Activated CD8-positive, alpha-beta memory T cell treated with anti-CD3 and anti-CD28 coated beads, Interleukin-2, amount 50 U/mL, for 24 hours (primary cell): ENCODE data around the gene PPP4R1.
"Not testable (repeated sequence)": the region's sequence is repeated elsewhere in the genome, so short reads cannot be mapped to it uniquely, and the experiment has no call there.

Experiments used
- DNase-seq: peaks from one replicate; pipeline ENCODE4 v3.0.0-alpha.2; 2020; ENCODE audit errors: extremely low read depth

Gene PPP4R1

DNA sequence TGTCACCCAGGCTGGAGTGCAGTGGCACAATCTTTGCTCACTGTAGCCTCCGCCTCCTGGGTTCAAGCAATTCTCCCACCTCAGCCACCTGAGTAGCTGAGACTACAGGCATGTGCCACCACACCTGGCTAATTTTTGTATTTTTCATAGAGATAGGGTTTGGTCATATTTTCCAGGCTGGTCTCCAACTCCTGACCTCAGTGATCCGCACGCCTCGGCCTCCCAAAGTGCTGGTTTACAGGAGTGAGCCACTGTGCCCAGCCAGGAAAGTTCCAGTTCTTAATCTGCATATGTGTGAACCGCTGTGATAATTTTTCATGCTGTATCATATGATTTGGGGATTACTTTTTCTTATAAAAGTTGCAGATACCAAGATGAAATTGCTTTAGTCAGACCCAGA is 14.6 kb upstream of the PPP4R1 start:
- DNase-seq: no peak

DNA sequence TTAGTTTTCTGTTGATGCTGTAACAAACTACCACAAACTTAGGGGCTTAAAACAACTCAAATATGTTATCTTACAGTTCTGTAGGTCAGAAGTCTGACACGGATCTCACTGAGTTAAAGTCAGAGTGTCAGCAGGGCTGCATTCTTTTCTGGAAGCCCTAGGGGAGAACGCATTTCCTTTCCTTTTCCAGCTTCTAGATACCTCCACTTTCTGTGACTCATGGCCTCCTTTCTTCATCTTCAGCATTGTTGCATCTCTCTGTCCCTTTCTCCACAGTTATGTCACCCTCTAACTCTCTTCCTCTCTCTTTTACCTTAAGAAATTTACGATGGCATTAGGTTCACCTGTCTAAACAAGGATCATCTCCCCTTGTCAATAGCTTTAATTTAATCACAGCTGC is 13.3 kb upstream of the PPP4R1 start:
- DNase-seq: no peak

DNA sequence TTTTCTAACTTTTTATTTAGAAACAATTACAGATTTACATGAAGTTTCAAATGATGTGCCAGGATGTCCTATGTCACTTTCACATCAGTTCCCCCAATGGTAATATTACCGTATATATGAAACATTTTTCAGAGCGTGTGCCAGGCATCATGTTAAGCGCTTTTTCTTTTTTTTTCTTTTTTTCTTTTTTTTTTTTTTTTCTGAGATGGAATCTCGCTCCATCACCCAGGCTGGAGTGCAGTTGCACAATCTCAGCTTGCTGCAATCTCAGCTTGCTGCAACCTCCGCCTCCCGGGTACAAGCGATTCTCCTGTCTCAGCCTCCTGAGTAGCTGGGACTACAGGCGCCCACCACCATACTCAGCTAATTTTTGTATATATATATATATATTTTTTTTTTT is 5.6 kb upstream of the PPP4R1 start:
- DNase-seq: no peak

DNA sequence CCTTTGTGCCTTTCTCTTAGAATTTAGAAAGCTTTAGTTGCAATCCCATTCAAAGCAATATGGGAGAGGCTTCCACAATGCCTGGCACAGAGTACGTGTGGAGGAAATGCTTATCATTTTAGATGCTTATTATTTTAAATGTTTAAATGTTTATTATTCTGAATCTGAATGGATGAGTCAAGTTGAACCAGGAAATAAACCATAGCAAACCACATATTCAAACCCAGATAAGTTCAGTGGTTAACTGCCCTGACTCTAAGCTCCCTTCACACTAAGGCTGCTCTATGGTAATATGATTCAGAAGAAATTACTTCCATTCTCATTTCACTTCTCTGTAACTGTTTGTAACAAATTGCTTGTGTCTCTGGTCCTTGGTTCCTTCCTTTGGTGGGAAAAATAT is 5.2 kb upstream of the PPP4R1 start:
- no peak for DNase-seq

DNA sequence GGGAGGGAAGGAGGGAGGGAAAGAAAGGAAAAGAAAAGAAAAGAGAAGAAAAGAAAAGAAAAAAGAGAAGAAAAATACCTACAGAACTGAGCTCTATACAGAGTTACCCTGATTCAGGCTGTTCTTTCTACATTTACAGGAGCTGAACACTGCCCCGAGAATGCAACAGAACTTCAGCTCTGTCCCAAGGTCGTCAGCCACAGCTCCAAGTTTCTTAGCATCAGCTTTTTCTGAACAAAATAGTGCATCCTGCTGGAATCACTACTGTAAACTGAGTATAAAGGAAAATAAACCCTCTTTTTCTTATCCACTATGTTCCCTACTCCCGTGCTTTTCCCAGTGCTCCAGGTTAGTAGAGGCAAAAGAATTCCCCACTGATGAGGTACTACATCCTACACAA is 4.7 kb upstream of the PPP4R1 start:
- DNase-seq: no peak

DNA sequence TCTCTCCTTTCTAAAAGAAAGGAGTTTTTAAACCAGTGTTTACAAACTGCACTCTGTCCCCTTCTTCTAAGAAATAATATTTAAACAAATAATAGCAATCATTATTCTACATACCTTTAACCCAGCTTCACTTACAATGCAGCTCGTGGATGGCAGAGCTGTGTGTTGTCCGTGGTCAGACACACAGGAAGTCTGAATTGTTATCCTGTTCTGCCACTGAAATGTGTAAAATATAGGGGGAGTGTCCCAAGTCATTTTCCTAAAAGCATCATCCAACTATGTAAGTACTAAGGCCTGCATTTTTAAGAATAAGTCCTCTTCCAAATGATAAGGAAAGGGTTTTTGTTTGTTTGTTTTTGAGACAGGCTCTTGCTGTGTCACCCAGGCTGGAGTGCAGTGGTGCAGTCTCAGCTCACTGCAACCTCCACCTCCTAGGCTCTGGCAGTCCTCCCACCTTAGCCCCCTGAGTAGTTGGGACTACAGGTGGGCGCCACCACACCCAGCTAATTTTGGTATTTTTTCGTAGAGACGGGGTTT is 2.7 kb upstream of the PPP4R1 start:
- no peak for DNase-seq

DNA sequence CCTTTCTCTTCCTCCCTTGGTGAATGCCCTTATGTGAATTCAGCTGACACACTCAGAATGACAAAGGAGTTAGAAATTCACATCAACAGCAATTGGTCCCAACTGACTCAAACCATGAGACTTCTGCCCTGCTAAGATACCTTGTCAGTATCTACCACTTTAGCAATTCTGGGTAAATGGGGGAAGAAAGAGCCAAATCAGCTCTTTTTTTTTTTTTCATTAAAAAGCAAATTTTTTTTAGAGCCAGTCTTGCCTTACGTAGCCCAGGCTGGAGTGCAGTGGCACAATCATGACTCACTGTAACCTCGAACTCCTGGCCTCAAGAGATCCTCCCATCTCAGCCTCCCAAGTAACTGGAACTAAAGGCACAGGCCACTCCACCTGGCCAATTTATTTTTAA is 1.7 kb upstream of the PPP4R1 start:
- no peak for DNase-seq

DNA sequence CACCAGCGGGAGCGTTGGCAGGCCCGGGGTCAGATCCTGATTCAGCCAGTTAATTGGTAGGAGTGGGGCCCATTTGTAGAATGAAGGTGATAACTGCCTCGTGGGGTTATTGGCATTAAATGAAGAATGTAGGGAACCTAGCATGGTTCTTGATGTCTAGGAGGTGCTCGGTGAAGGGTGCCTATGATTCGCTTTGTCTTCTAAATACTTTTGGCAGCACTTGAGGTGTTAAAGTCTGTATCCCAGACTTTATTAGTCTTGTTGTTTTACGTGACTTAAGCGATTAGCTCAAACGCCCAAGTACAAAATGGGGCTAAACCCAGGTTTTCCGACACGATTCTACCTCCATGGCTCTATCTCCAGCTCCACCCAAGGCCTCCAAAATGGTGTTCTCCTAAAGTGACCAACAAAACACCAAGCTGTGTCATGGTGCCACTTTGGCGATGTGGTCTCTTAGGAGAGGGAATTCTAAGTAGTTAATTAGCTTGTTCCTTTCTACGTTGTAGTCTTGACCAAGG is 980 bp upstream of the PPP4R1 start:
- DNase-seq: no peak

DNA sequence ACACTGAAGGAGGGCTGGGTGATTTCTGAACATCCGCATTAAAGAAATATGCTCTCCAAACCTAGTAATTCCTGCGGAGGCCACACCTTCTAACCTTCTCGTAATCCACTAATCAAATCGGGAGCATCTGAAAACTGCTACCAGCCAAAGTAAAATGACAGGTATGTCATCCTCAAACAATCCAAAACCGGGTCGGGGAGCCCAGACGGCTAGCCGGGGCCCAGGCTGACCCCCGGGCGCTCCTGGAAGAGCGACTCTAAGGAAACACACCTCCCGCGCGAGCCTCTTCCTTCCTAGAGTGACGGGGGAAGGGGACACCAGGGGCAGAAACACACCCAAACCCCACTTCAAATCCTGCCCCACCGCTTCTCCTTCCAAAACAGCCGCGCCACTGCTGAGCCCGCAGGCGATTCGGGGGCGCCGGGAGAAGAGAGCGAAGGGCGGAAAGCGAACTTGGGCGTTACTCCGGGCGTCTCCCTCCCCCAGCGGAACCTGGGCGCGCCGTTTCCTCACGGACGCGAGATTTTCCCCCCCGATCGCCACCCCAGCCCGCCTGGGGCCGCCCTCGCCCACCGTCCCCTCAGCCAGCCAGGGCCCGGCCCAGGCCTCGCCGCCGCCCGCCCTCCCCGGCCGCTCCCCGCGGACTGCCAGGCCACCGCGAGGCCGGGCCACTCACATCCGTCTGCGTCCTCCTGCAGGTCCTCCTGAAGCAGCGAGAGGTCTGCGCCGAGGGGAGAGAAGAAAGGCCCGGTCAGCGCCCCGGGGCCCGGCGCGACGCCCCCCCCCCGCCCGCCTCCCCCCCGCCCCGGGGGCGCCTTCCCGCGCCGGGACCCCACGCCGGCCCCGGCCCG is 584 bp downstream of the PPP4R1 start:
- DNase-seq: no peak

DNA sequence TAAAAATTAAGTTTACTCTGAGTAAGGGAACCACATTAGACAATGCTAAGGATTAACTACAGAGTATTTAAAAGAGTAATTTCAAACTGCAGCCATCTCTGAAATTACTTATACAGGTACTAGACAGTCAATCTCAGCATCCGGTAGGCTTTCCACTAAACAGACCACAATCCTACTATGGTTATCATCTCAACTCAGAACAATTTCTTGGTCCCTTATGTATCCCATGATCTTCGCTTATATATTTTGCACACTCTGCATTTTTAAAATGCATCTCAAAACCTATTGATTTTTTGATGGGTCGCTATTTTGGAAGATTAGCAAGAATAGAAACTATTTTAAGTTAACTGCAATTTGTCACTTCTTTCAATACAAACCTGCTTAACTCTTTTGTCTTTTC is 1.4 kb downstream of the PPP4R1 start:
- DNase-seq: no peak

DNA sequence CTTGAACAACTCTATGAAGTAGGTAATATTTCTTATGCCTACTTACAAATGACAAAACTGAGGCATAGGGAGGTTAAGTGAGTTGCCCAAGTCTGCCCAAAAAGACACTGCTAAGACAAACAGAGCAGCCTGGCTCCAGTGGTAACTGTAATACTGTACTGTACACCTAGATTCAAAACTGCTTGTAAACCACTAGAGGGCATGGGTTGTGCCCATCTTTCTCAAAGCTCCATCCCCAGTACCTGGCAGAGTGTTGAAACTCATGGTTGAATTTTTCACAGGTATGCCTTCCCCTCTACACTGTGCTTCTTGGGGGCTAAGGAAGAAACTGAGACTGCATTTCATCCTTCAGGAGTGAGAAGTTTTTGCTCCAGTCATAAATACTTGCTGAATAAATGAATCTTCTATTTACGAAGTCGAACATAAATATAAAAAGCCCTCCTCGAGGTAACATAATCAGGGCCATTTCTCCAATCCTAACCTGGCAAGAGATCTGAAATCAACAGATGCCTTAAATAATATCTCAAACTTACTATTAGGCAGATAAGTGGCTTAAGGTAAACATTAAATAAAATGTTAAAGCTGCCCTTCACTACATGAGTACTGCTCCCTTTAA is 2.0 kb downstream of the PPP4R1 start:
- no peak for DNase-seq

DNA sequence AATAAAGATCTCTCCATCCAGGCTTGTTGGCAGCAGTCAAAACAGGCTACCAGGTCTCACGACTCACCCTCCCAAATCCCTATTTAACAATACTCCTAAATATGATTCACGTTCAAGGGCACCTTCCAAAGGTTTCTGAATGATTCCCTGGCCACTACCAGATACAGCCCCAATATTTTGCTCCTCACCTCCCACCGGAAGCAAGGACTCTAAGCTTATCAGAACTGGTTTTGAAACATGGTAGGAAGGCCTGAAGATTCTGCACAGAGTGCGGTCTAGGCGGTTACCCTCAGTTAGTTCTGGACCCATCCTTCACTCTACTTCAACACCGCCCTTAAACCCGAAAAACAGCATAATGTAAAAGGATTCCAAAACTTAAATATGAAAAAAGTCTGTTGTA is 5.2 kb downstream of the PPP4R1 start:
- no peak for DNase-seq

DNA sequence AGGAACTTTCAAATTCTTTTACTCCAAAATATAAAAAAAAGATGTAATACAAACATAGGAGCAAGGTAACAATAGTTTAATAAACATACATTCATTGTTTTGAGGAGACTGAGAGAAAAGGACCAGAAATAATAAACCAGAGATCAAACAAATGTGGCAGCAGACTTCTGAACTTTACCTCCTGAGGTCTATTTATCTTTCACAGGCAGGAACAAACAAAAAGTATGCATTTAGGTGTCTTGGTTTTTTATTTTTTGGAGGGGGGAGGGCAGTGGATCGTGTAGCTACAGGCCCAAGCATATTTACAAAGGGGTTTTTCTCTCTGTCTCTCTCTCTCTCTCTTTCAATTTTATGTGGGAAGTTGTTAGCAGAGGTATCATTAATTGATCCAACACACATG is 5.6 kb downstream of the PPP4R1 start:
- DNase-seq: no peak

DNA sequence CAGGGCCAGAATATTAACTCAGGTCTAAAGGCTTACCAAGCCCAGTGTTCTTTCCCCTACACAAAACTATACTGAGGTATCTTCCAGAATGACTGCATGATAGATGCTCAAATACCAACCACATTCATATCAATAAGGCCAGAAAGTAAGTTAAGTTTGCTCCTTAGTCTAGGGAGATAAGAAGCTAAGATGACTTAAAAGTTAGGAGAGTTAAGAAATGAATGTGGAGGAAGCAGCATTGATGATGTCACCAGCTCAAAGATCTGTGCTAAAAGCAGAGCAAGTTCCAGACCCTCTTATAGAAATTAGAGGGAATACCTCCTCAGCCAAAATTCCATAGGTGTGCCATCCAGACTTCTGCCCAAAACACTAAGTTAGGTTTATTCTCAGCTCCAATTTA is 6.1 kb downstream of the PPP4R1 start:
- no peak for DNase-seq

DNA sequence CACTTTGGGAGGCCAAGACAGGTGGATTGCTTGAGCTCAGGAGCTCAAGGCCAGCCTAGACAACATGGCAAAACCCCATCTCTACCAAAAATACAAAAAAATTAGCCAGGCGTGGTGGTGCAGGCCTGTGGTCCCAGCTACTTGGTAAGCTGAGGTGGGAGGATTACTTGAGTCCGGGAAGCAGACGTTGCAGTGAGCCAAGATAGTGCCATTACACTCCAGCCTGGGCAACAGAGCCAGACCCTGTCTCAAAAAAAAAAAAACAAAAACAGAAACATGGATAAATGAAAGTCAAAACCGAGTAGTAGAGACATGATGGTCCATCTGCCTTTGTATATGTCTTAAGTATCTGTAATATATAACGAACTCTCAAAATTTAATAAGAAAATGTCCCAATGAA is 7.2 kb downstream of the PPP4R1 start:
- DNase-seq: not testable (repeated sequence)

DNA sequence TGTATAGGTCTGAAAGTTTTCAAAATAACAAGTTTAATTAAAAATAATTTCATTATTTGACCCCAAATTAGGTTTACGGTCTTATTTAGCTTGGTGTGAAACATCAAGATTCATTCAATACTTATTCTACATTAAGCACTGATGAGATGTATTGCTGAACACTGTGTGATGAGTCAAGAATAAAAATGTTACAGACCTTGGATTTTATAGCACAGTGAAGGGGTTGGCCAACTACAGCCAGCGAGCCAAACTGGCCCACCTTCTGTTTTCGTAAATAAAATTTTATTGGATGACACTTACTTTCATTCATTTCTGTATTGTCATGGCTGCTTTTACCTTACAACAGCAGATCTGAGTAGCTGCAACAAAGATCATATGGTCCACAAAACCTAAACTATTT is 8.3 kb downstream of the PPP4R1 start:
- DNase-seq: no peak

DNA sequence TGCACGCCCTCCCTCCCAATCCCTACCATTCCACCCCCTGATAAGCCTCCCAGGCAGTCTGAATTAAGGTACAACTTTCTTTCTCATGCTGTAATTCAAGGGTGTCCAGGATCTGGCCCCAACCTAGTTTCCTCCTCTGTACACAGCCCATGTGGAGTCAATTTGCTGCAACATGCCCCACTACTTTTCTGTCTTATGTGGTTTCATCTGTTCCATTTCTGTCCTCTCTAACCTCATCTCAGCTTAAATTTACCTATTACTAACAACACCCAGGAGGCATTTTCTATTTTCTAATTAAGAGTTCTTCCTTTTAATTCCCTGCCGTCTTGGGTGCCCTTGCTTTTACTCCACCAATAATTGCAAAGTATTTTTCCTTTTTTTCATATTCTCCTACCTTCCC is 10.0 kb downstream of the PPP4R1 start:
- DNase-seq: no peak

DNA sequence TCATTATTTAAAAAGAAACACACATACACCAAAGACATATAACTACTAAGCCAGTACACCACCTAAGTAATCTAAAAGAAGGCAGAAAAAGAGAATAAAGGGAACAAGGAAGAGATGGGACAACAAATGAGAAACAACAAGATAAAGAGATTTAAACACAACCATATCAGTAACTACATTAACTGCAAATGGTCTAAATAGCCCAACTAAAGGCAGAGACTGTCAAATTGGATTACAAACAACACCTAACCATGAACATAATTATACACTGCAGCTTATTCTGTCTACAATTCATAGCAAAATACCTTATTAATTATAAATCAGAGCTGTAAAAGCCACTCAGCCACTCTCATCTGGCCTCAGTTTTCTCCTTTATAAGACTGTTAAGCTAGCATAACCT is 15.0 kb downstream of the PPP4R1 start:
- DNase-seq: no peak

DNA sequence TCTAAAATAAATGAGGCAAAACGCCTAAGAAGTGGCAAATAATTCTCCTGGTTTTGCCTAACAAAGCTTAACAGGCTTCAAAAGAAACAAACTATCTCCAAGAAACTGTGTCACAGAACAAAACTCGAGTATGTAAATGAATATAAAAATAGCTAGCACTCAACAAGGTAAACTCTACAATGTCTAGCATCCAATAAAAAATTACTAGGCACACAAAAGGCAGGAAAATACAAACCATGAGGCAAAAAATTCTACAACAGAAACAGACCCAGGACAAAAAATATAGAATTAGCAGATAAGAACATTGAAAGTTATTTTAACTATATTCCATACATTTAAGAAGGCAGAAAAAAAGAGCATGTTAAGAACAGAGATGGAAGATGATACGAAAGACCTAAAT is 16.8 kb downstream of the PPP4R1 start:
- DNase-seq: no peak

DNA sequence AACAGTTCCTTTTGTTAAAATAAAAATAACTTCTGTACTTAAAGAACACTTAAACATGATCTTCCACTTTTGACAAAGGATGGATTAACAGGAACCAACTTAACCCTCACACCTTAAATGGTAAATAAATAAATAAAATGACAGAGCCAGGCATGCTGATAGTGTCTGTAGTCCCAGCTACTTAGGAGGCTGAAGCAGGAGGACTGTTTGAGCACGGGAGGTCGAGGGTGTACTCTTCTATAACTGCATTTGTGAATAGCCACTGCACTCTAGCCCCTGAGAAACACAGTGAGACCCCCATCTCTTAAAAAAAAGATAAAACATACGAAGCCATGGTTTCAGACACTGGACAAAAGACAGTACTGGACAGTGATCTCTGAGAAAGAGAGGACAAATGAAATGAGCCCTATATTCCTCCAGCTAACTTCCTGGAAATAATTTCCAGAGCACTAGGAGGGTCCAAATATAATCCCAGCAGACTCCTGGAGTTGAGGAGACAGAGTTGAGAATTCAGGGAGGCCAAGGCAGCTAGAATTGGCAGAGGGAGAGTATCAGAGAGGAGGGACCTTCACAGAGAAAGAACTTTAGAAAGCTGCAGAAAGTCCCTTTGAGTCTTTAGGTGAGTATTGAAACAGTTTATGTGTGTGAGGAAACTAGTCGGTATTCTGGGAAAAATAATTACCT is 17.4 kb downstream of the PPP4R1 start:
- DNase-seq: no peak

DNA sequence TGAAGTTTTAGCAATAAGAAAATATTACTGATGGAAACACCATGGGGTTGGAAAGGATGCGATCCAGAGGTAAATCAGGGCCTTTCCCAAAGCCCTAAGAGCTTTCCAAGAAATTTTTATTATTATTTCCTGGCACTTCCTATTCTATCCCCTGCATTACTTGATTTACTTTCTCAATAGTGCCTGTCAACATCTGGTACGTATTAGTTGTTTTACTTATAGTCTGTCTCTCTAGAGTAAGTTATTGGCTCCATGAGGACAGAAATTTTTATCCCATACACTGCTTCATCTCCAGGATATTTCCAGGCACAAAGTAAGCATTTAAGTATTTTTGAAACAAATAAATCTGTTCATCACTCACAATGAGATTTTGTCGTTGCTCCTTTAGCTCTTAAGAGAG is 18.1 kb downstream of the PPP4R1 start:
- no peak for DNase-seq

DNA sequence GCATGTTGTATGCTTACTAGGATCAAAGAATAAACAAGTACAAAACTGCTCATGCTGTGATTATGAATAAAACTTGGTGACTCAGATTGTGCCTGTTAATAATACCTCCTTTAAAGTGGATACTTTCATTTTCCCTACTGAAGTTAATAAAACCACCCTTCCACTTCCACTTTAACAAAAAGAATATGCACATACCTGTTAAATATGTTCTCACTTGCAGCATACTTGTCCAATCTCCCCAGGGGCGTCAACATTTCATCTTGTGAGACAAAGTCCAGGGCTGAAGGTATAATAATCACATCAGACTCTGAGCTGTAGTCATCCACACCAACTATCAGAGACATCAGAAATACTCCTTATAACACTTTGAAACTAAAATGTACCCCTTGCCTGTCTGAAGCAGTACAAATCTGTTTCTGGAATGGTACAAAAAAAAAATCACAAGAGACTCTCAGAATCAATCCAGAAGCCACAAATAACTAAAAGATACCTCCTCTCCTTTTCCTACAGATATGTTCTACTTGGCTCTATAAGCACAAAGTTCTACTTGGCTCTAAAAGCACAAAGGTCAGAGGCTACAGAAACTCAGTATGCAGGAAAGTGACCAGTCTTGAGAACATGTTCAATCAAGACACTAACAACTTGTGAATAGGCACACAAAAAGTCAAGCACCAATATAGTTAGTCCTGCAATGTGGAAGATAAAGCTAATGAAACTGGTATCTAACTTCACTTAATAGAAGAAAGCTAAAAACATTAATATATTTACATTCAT is 19.3 kb downstream of the PPP4R1 start:
- no peak for DNase-seq
